GM12892 (cell line): ENCODE data around the gene HSPA12B.

Source experiments
- POLR2A ChIP-seq: IDR thresholded peaks from 2 replicates; pipeline ENCODE4 v1.6.1; 2011; ENCODE audit warnings: low read depth, low read length, control low read depth
- POLR2AphosphoS5 ChIP-seq: IDR thresholded peaks from 2 replicates; pipeline ENCODE4 v1.6.1; 2011; ENCODE audit warnings: low read depth, low read length, control low read depth

DNA sequence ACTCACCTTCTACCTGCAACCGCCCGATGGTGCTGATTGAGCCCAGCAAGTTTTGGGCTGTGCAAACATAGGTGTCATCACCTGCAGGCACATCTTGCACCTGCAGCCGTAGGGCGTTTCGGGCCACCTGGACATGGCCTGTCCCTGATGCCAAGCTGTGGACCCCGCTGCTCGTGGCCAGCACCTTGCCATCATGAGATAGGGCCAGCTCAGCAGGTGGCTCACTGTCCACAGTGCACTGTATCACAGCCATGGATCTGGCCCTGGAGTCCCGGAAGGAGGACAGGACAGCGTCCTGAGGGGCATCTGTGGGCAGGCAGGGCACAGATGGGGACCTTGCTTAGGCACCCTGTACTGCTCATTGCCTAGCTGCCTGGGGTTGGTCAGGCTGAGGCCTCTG is 40.6 kb upstream of the HSPA12B start:
- TF ChIP-seq POLR2A, result no peak
- no peak for TF ChIP-seq POLR2AphosphoS5
